ENCODE measurements around the gene NFIA. TPM values are rescaled to one million over a fixed set of nuclear protein-coding genes. Genes with fewer than 3 reads are reported as not detected.

The NFIA gene
- total and polyA plus RNA-seq, 9 of the 15 experiments (the other 6 are each of a cell fraction or from before 2014, with no cell fraction given) = 5.3 to 24.9 (median 9.8) TPM

GRCh38 chr1:61261595-61261994, 179.2 kb downstream of the NFIA start (continued):
- TF ChIP-seq ARID4B (CRISPR knock-in tag; IDR thresholded peaks at IDR 0.05) = no peak
- no peak for TF ChIP-seq SAP30 (IDR thresholded peaks at IDR 0.05; ENCODE audit: borderline replicate concordance, insufficient read depth, low read depth, low read length, poor library complexity, severe bottlenecking)
- no peak for TF ChIP-seq CREB3L1 (IDR thresholded peaks at IDR 0.05; ENCODE audit: borderline replicate concordance, low read depth)
- no peak for TF ChIP-seq BRD4 (IDR thresholded peaks at IDR 0.05)
- no peak for TF ChIP-seq BMI1 (IDR thresholded peaks at IDR 0.05; ENCODE audit: low read length)
- no peak for TF ChIP-seq PHF21A (IDR thresholded peaks at IDR 0.05; ENCODE audit: borderline replicate concordance, low read depth)
- no peak for TF ChIP-seq BRF2 (IDR thresholded peaks at IDR 0.05; ENCODE audit: borderline replicate concordance, insufficient read depth, insufficient read length)
- no peak for TF ChIP-seq BRCA1 (IDR thresholded peaks at IDR 0.05)
- no peak for TF ChIP-seq BRCA1 (CRISPR knock-in tag; IDR thresholded peaks at IDR 0.05)
